IMR-90 (cell line): Measurements from ENCODE around the gene CYP46A1. TPM values are rescaled to one million over a fixed set of nuclear protein-coding genes. Genes with fewer than 3 reads are reported as not detected.
A peak's percentile ranks its signal among the peaks of the same experiment; 100 is the strongest.

Source experiments
- ATAC-seq: fragments of 200-7000 bp; cut with Tn5 transposase; 2 replicates; pipeline ENCODE4 v1.9.1; 2020; ENCODE audit warnings: low read depth, mild to moderate bottlenecking, moderate library complexity
- Bru-seq: library from RNA; stranded (reverse); fragments of 400-500 nt; gene quantifications from one replicate; lab custom pipeline; 2021; lab: Mats Ljungman, UMichigan
- BruChase-seq, 2 experiments: library from RNA; stranded (reverse); fragments of 400-500 nt; gene quantifications; one replicate each; lab custom pipeline; 2021; lab: Mats Ljungman, UMichigan
- BruUV-seq: library from RNA; stranded (reverse); fragments of 400-500 nt; replicated peaks from 2 replicates; lab custom pipeline; 2021; lab: Mats Ljungman, UMichigan
- CTCF ChIA-PET: fragments of 300-600 bp; formaldehyde crosslinking; extraction: SDS; loops from one replicate; lab custom pipeline; 2021; ENCODE audit warnings: antibody characterized with exemption; lab: Yijun Ruan, JAX
- POLR2A ChIA-PET: fragments of 300-600 bp; sonication (Branson Sonifier 250); formaldehyde crosslinking; loops from one replicate; lab custom pipeline; 2022; ENCODE audit warnings: antibody characterized with exemption; ENCODE audit not compliant: unreplicated experiment; lab: Charles Lee
- DNase-seq: peaks from one replicate; pipeline ENCODE4 v3.0.0; 2013
- H2AFZ ChIP-seq: replicated peaks from 2 replicates; pipeline ENCODE3; 2013; ENCODE audit warnings: low read length, mild to moderate bottlenecking; ENCODE audit not compliant: poor library complexity
- H2AK5ac ChIP-seq: 2 replicates; pipeline ENCODE4 v1.6.1; 2013; ENCODE audit warnings: low read depth, low read length, inconsistent platforms
- H2AK9ac ChIP-seq: replicated peaks from 2 replicates; pipeline ENCODE3; 2013; ENCODE audit warnings: mild to moderate bottlenecking, low read depth, low read length, moderate library complexity; ENCODE audit not compliant: poor library complexity
- H2BK120ac ChIP-seq: 2 replicates; pipeline ENCODE4 v1.6.1; 2013; ENCODE audit warnings: low read depth, low read length, inconsistent platforms
- H2BK15ac ChIP-seq: 3 replicates; pipeline ENCODE4 v1.6.1; 2013; ENCODE audit warnings: low read depth, low read length, inconsistent platforms
- H2BK20ac ChIP-seq: 2 replicates; pipeline ENCODE4 v1.6.1; 2013; ENCODE audit warnings: low read depth, mild to moderate bottlenecking, inconsistent platforms, low read length, moderate library complexity
- H2BK5ac ChIP-seq: 2 replicates; pipeline ENCODE4 v1.6.1; 2013; ENCODE audit warnings: mild to moderate bottlenecking, low read depth, low read length, inconsistent platforms; ENCODE audit not compliant: poor library complexity, severe bottlenecking
- H3K14ac ChIP-seq: replicated peaks from 2 replicates; pipeline ENCODE4 v1.6.1; 2013; ENCODE audit warnings: low read depth, low read length, inconsistent platforms
- H3K18ac ChIP-seq: 2 replicates; pipeline ENCODE4 v1.6.1; 2013; ENCODE audit warnings: low read depth, low read length, control low read depth
- H3K23ac ChIP-seq: 2 replicates; pipeline ENCODE4 v1.6.1; 2013; ENCODE audit warnings: low read depth, low read length, inconsistent platforms
- H3K27ac ChIP-seq: 2 replicates; pipeline ENCODE4 v1.5.1; 2013; ENCODE audit warnings: mild to moderate bottlenecking, control low read depth, low read length; ENCODE audit not compliant: insufficient read depth
- H3K27me3 ChIP-seq: 2 replicates; pipeline ENCODE4 v1.6.1; 2013; ENCODE audit warnings: low read length; ENCODE audit not compliant: control insufficient read depth, insufficient read depth
- H3K36me3 ChIP-seq: 2 replicates; pipeline ENCODE4 v1.6.1; 2013; ENCODE audit warnings: low read length, mixed read lengths; ENCODE audit not compliant: control insufficient read depth, insufficient read depth
- H3K4ac ChIP-seq: 2 replicates; pipeline ENCODE4 v1.6.1; 2013; ENCODE audit warnings: low read depth, low read length, inconsistent platforms
- H3K4me1 ChIP-seq: 2 replicates; pipeline ENCODE4 v1.6.1; 2013; ENCODE audit warnings: low read length, mixed read lengths; ENCODE audit not compliant: control insufficient read depth, insufficient read depth
- H3K4me2 ChIP-seq: 2 replicates; pipeline ENCODE4 v1.6.1; 2013; ENCODE audit warnings: low read depth, mild to moderate bottlenecking, control low read depth, low read length, moderate library complexity
- H3K4me3 ChIP-seq: 2 replicates; pipeline ENCODE4 v1.5.1; 2013; ENCODE audit warnings: low read depth, mild to moderate bottlenecking, control low read depth, low read length, moderate library complexity; ENCODE audit not compliant: insufficient read depth
- H3K56ac ChIP-seq: 2 replicates; pipeline ENCODE4 v1.6.1; 2013; ENCODE audit warnings: low read length, inconsistent platforms; ENCODE audit not compliant: insufficient read depth; ENCODE audit errors: extremely low read depth
- H3K79me1 ChIP-seq, 2 experiments: 2 replicates each; pipeline ENCODE4 v1.6.1; 2013; ENCODE audit warnings: low read length in 2 of 2, inconsistent platforms in 1 of 2, low read depth in 1 of 2
- H3K9ac ChIP-seq: 2 replicates; pipeline ENCODE4 v1.6.1; 2013; ENCODE audit warnings: low read depth, low read length, control low read depth
- H3K9me1 ChIP-seq: 2 replicates; pipeline ENCODE4 v1.6.1; 2013; ENCODE audit warnings: low read length, inconsistent platforms; ENCODE audit not compliant: insufficient read depth
- H3K9me3 ChIP-seq: 2 replicates; pipeline ENCODE4 v1.6.1; 2013; ENCODE audit warnings: low read length; ENCODE audit not compliant: control insufficient read depth, insufficient read depth
- H4K20me1 ChIP-seq: 2 replicates; pipeline ENCODE4 v1.6.1; 2013; ENCODE audit warnings: low read length, inconsistent platforms; ENCODE audit not compliant: insufficient read depth
- H4K5ac ChIP-seq: 2 replicates; pipeline ENCODE4 v1.6.1; 2013; ENCODE audit warnings: mild to moderate bottlenecking, low read depth, low read length, control low read depth
- H4K8ac ChIP-seq, 2 experiments: 2 replicates each; pipeline ENCODE4 v1.6.1; 2013; ENCODE audit warnings: low read depth in 2 of 2, low read length in 2 of 2, control low read depth in 1 of 2, inconsistent platforms in 1 of 2
- H4K91ac ChIP-seq: 2 replicates; pipeline ENCODE4 v1.6.1; 2013; ENCODE audit warnings: low read depth, low read length, inconsistent platforms; ENCODE audit not compliant: insufficient read depth
- FOS ChIP-seq: fragments of 150-350 bp; IDR thresholded peaks from 2 replicates; pipeline ENCODE4 v1.6.1; 2016; ENCODE audit warnings: low read depth, low read length
- MAZ ChIP-seq: IDR thresholded peaks from 2 replicates; pipeline ENCODE4 v1.6.1; 2012; ENCODE audit warnings: low read depth, mild to moderate bottlenecking, low read length, improper control_type of control experiment, moderate library complexity, borderline replicate concordance
- MXI1 ChIP-seq: IDR thresholded peaks from 2 replicates; pipeline ENCODE4 v1.6.1; 2012; ENCODE audit warnings: low read depth, mild to moderate bottlenecking, low read length, moderate library complexity, borderline replicate concordance
- WGBS, 2 experiments: methylation state at CpG; one replicate each; pipeline versions ENCODE4 v1.1.5 to v1.1.7; 2013; ENCODE audit warnings: missing lambda C conversion rate in 2 of 2; ENCODE audit not compliant: insufficient read length in 1 of 2; ENCODE audit errors: extremely low coverage in 2 of 2; 5-methylcytosine and 5-hydroxymethylcytosine counted together
- dilution Hi-C: fragments of 300-500 bp; cut with HindIII; formaldehyde crosslinking; loops from one replicate; pipeline ENCODE4 v1.14.3; 2018; ENCODE audit warnings: low sequenced_read_pairs; ENCODE audit not compliant: unreplicated experiment
- in situ Hi-C: fragments of 300-500 bp; cut with MboI; formaldehyde crosslinking; loops from 3 replicates; pipeline ENCODE4 v1.14.3; 2019; ENCODE audit warnings: low sequenced_read_pairs, inconsistent platforms, mixed read lengths
- intact Hi-C: fragments of 100-400 bp; cut with micrococcal nuclease; formaldehyde crosslinking; loops from 2 replicates; pipeline ENCODE4 v1.10.0; 2022
- long read RNA-seq: library from polyadenylated mRNA; unstranded; transcript quantifications from one replicate; pipeline ENCODE4 v2.0.0, GENCODE V29; 2021; ENCODE audit not compliant: unreplicated experiment
- polyA plus RNA-seq, 3 experiments: library from polyadenylated mRNA; depleted of rRNA; stranded (reverse); fragments of >200 nt; gene quantifications; 2 replicates each; pipeline ENCODE4 v1.2.3, GENCODE V29; 2012; ENCODE audit warnings: low replicate concordance in 1 of 3
- total RNA-seq: library from RNA; depleted of rRNA; stranded (reverse); fragments of >200 nt; gene quantifications from 2 replicates; pipeline ENCODE4 v1.2.3, GENCODE V29; 2012; rRNA removed

Gene CYP46A1
- total RNA-seq (under 0.01 and 0.18 TPM in 2 replicates), polyA plus RNA-seq (2012; rRNA removed) (0.24 and 0.31 TPM in 2 replicates), Bru-seq, nascent RNA (percentile 36 among the genes with signal in this experiment), BruChase-seq, experiment 1, labeled RNA remaining after a 6-hour chase (percentile 45 among the genes with signal in this experiment), BruChase-seq, experiment 2, labeled RNA remaining after a 2-hour chase (percentile 53 among the genes with signal in this experiment)
- polyA plus RNA-seq (2012; cell fraction: cytosol; rRNA removed) = 0.09 and 0.31 TPM in 2 replicates
- polyA plus RNA-seq (2012; cell fraction: nucleus; rRNA removed; ENCODE audit: low replicate concordance) = 1.0 and 1.2 TPM in 2 replicates
- long read RNA-seq, partial matches to known transcripts = 0 of 2 reads
- long read RNA-seq, other reads (novel, unspliced or antisense) = 2 of 2 reads

GRCh38 chr14:99683619-99684409 is at the start of gene CYP46A1:
Gene CYP46A1, plus strand, starts transcription at chr14:99684298. Its CDS starts 120 bp downstream, at chr14:99684418.
- Histone ChIP-seq H3K27ac (peak within 1 kb of the TSS; percentile 65), H3K4me3 (peak within 1 kb of the TSS; percentile 88), H2AFZ (peak within 1 kb of the TSS; percentile 96), H2AK5ac (no peak within 1 kb of the TSS), H2AK9ac (peak within 1 kb of the TSS; percentile 82), H3K18ac (no peak within 1 kb of the TSS), H3K4me1 (peaks cover 8% of the 10 kb centered on the region), H4K20me1 (no peaks in the 10 kb centered on the region; the same call in 1 of the 2 replicates), H3K36me3 (no peaks in the 10 kb centered on the region), H3K4ac (peak within 1 kb of the TSS; percentile 27; the same call in 1 of the 2 replicates), H3K9me1 (no peaks in the 10 kb centered on the region), H2BK120ac (no peak within 1 kb of the TSS), H2BK20ac (no peak within 1 kb of the TSS), H4K8ac (peak within 1 kb of the TSS; percentile 57 to 87), H4K91ac (peak within 1 kb of the TSS; percentile 31; the same call in 1 of the 2 replicates), H3K79me1 (no peaks in the 10 kb centered on the region; a peak in 1 of 4 replicates), H3K9me3 (peaks cover 5% of the 10 kb centered on the region), H2BK5ac (peak within 1 kb of the TSS; percentile 25), H3K27me3 (peaks cover 29% of the 10 kb centered on the region), H3K9ac (peak within 1 kb of the TSS; percentile 52), H3K14ac (no peak within 1 kb of the TSS), H3K4me2 (peak within 1 kb of the TSS; percentile 97), H2BK15ac (no peak within 1 kb of the TSS), H3K23ac (peak within 1 kb of the TSS; percentile 46; the same call in 1 of the 2 replicates), H3K56ac (0 out of 2 replicates have a peak within 1 kb of the TSS, but pooled peaks have one; percentile 0), H4K5ac (peak within 1 kb of the TSS; percentile 59)
- ATAC-seq = peak; percentile 97
- TF ChIP-seq MAZ (peak; percentile 90; the same call in 1 of the 2 replicates), FOS (no peak), MXI1 (peak; percentile 64; the same call in 1 of the 2 replicates)
- dilution Hi-C loops = no loop called here
- in situ Hi-C loops = loop anchor here (5.0 kb wide), 1 partner anchor 198 kb away; no protein-coding TSS in a partner anchor
- ChIA-PET CTCF (no interaction called here), POLR2A (no interaction called here)
- WGBS, 2 experiments = 0% methylated on average over 48 of the region's 83 CpGs; no CpG with 5 or more reads in 1 of the 2 experiments
- DNase-seq = peak; percentile 99
- no TSS peak for BruUV-seq
- intact Hi-C loops = loop anchor here (1.0 to 5.0 kb wide), 4 partner anchors 61 to 263 kb away; no protein-coding TSS in a partner anchor
